ENCODE measurements around the gene RBL1. TPM values are rescaled to one million over a fixed set of nuclear protein-coding genes. Genes with fewer than 3 reads are reported as not detected.
"Not testable (repeated sequence)": the region's sequence is repeated elsewhere in the genome, so short reads cannot be mapped to it uniquely, and the experiment has no call there.

Gene RBL1
- total RNA-seq, 1 donor from 2014 or later: 4.9 TPM

DNA sequence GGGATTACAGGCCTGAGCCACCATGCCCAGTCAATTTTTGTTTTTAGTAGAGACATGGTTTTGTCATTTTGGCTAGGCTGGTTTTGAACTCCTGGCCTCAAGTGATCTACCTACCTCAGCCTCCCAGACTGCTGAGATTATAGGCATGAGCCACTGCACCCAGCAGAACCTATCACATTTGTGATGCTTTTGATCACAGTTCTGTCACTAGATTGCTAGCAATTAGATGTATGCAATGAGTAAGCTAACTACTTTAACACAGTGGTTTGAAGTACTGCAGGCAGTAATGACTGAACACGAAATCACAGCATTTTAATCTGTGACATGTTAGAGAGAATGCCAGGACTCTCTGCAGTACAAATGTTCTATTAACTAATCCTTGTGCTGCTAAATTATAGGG is 124.7 kb downstream of the RBL1 start:
- H3K27me3 Mint-ChIP-seq (ENCODE audit: unreplicated experiment): no peaks in the 10 kb centered on the region
- no peak for DNase-seq
- peaks cover 11% of the 10 kb centered on the region for H3K36me3 Mint-ChIP-seq (ENCODE audit: unreplicated experiment)
- TF ChIP-seq, protein P1, sequence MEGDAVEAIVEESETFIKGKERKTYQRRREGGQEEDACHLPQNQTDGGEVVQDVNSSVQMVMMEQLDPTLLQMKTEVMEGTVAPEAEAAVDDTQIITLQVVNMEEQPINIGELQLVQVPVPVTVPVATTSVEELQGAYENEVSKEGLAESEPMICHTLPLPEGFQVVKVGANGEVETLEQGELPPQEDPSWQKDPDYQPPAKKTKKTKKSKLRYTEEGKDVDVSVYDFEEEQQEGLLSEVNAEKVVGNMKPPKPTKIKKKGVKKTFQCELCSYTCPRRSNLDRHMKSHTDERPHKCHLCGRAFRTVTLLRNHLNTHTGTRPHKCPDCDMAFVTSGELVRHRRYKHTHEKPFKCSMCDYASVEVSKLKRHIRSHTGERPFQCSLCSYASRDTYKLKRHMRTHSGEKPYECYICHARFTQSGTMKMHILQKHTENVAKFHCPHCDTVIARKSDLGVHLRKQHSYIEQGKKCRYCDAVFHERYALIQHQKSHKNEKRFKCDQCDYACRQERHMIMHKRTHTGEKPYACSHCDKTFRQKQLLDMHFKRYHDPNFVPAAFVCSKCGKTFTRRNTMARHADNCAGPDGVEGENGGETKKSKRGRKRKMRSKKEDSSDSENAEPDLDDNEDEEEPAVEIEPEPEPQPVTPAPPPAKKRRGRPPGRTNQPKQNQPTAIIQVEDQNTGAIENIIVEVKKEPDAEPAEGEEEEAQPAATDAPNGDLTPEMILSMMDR (IDR thresholded peaks at IDR 0.05; ENCODE audit: partially characterized antibody, unreplicated experiment): no peak
- no peaks in the 10 kb centered on the region for H3K9me3 Mint-ChIP-seq (ENCODE audit: unreplicated experiment)
- H3K27ac Mint-ChIP-seq (ENCODE audit: unreplicated experiment): no peak overlapping the region
- no peaks in the 10 kb centered on the region for H3K4me1 Mint-ChIP-seq (ENCODE audit: low read depth, unreplicated experiment)
- no peak overlapping the region for H3K4me3 Mint-ChIP-seq (ENCODE audit: unreplicated experiment)

DNA sequence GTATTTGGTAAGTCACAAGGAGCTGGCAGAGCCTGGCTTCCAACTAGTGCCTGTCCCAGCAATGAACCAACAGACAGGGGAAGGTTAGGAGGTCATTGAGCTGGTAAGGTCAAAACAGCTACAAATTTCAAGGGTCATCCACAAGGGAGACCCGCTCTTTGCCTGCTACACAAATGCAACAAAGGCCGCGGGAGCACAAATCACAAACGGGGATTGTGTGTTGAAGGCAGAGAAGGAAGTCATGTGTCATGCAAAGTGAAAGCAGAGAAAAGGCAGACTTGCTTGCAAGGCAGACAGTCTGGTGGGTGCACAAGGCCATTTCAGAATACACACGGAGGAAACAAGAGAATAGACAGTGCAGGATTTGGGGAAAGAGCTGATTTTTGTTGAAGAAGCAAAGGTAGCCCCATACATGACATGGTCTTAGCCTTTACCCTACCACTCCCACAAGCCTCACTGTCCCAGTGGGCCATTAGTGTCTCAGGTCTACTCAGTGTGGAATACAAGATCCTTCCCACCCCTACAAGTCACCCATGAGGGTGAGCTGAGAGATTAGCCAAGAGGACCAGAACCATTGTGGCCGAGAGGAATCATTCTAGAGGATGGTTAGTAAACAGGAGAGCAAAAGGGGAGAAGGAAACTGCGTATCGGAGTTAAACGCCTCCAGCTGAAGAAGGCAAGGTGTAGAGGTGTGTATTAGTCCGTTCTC is 126.2 kb downstream of the RBL1 start:
- H3K36me3 Mint-ChIP-seq (ENCODE audit: unreplicated experiment): peaks cover 11% of the 10 kb centered on the region
- no peak overlapping the region for H3K4me3 Mint-ChIP-seq (ENCODE audit: unreplicated experiment)
- TF ChIP-seq, protein P1 (IDR thresholded peaks at IDR 0.05; ENCODE audit: partially characterized antibody, unreplicated experiment): no peak

DNA sequence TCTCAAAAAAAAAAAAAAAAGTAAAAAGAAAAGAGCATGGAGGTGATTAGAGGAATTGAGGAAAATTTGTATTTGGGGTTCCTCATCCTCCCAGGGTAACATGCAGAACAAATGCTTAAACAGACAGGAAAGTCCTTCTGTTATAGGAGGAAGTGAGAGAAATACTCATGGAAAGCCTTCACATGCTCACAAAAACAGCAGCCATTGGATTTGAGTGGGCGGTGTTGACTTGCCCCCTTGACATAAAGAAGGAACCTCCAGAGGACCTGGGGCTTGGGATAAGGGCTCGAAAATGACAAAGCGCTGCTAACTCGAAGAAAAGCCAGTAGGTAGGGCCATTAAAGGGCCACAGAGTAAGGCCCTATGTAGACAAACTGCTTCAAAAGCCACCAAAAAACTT is 126.7 kb downstream of the RBL1 start:
- Mint-ChIP-seq H3K36me3 (ENCODE audit: unreplicated experiment) (peaks cover 11% of the 10 kb centered on the region), H3K27me3 (ENCODE audit: unreplicated experiment) (no peaks in the 10 kb centered on the region), H3K4me1 (ENCODE audit: low read depth, unreplicated experiment) (no peaks in the 10 kb centered on the region), H3K4me3 (ENCODE audit: unreplicated experiment) (no peak overlapping the region), H3K9me3 (ENCODE audit: unreplicated experiment) (no peaks in the 10 kb centered on the region), H3K27ac (ENCODE audit: unreplicated experiment) (no peak overlapping the region)
- TF ChIP-seq, protein P1 (IDR thresholded peaks at IDR 0.05; ENCODE audit: partially characterized antibody, unreplicated experiment): no peak
- no peak for DNase-seq

More for the DNA sequence above, 126.2 kb downstream of the RBL1 start:
- Mint-ChIP-seq H3K9me3 (ENCODE audit: unreplicated experiment) (no peaks in the 10 kb centered on the region), H3K27ac (ENCODE audit: unreplicated experiment) (no peak overlapping the region), H3K4me1 (ENCODE audit: low read depth, unreplicated experiment) (no peaks in the 10 kb centered on the region), H3K27me3 (ENCODE audit: unreplicated experiment) (no peaks in the 10 kb centered on the region)
- DNase-seq: no peak

DNA sequence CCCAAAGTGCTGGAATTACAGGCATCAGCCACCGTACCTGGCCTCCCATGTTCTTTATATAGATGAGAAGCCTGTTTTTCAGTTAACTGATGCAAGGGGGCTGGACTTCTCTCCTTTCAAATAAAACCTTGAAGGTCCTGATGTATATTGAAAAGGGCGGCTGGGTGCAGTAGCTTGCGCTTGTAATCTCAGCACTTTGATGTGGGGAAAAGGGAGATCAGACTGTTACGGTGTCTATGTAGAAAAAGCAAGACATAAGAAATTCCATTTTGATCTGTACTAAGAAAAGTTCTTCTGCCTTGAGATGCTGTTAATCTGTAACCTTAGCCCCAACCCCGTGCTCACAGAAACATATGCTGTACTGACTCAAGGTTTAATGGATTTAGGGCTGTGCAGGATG is 128.2 kb downstream of the RBL1 start:
- Mint-ChIP-seq H3K4me1 (ENCODE audit: low read depth, unreplicated experiment) (no peaks in the 10 kb centered on the region), H3K36me3 (ENCODE audit: unreplicated experiment) (peaks cover 11% of the 10 kb centered on the region), H3K4me3 (ENCODE audit: unreplicated experiment) (no peak overlapping the region), H3K27me3 (ENCODE audit: unreplicated experiment) (no peaks in the 10 kb centered on the region), H3K27ac (ENCODE audit: unreplicated experiment) (no peak overlapping the region), H3K9me3 (ENCODE audit: unreplicated experiment) (no peaks in the 10 kb centered on the region)
- DNase-seq: no peak
- TF ChIP-seq, protein P1 (IDR thresholded peaks at IDR 0.05; ENCODE audit: partially characterized antibody, unreplicated experiment): no peak

DNA sequence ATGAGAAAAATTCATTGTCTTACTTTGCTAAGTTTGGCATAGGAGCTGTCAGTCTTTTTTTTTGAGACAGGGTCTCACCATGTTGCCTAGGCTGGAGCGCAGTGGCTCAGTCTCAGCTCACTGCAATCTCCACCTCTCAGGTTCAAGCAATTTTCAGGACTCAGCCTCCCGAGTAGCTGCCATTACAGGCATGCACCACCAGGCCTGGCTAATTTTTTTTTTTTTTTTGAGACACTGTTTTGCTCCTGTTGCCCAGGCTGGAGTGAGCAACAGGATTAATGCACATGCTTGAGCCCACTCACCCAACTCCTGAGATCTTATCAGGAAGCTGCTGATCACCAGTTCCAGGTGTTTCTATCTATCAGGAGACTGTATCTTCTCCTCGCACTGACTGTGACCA is 128.8 kb downstream of the RBL1 start:
- H3K27me3 Mint-ChIP-seq (ENCODE audit: unreplicated experiment); H3K27ac Mint-ChIP-seq (ENCODE audit: unreplicated experiment): not testable (repeated sequence)

DNA sequence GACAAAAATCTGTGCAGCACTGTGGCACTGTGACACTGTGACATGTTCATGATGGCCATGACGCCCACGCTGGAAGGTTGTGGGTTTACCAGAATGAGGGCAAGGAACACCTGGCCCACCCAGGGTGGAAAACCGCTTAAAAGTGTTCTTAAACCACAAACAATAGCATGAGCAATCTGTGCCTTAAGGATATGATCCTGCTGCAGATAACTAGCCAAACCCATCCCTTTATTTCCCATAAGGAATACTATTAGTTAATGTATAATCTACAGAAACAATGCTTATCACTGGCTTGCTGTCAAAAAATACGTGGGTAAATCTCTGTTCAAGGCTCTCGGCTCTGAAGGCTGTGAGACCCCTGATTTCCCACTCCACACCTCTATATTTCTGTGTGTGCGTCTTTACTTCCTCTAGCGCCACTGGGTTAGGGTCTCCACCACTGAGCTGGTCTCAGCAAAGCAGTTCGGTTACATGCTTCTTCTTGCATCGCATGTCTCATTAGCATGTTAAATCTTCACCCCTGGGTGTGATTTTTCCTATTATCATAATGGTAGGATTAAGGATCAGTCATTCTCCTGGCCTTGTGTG is 133.3 kb downstream of the RBL1 start:
- H3K27me3 Mint-ChIP-seq (ENCODE audit: unreplicated experiment); H3K27ac Mint-ChIP-seq (ENCODE audit: unreplicated experiment); H3K4me1 Mint-ChIP-seq (ENCODE audit: low read depth, unreplicated experiment); H3K36me3 Mint-ChIP-seq (ENCODE audit: unreplicated experiment); H3K4me3 Mint-ChIP-seq (ENCODE audit: unreplicated experiment); H3K9me3 Mint-ChIP-seq (ENCODE audit: unreplicated experiment); DNase-seq: not testable (repeated sequence)

More for the DNA sequence above, 128.8 kb downstream of the RBL1 start:
- H3K4me3 Mint-ChIP-seq (ENCODE audit: unreplicated experiment); H3K4me1 Mint-ChIP-seq (ENCODE audit: low read depth, unreplicated experiment); H3K9me3 Mint-ChIP-seq (ENCODE audit: unreplicated experiment); DNase-seq: not testable (repeated sequence)
- H3K36me3 Mint-ChIP-seq (ENCODE audit: unreplicated experiment): peaks cover 11% of the 10 kb centered on the region
- TF ChIP-seq, protein P1 (IDR thresholded peaks at IDR 0.05; ENCODE audit: partially characterized antibody, unreplicated experiment): peak; percentile 20

All from glutamatergic neuron (in vitro differentiated cells).